ENCODE data around the gene ARSA. TPM values are rescaled to one million over a fixed set of nuclear protein-coding genes. Genes with fewer than 3 reads are reported as not detected.
"Not testable (repeated sequence)": the region's sequence is repeated elsewhere in the genome, so short reads cannot be mapped to it uniquely, and the experiment has no call there.

The ARSA gene
- total RNA-seq, 4 donors from 2014 or later: 33.2 to 51.5 (median 48.0) TPM

DNA sequence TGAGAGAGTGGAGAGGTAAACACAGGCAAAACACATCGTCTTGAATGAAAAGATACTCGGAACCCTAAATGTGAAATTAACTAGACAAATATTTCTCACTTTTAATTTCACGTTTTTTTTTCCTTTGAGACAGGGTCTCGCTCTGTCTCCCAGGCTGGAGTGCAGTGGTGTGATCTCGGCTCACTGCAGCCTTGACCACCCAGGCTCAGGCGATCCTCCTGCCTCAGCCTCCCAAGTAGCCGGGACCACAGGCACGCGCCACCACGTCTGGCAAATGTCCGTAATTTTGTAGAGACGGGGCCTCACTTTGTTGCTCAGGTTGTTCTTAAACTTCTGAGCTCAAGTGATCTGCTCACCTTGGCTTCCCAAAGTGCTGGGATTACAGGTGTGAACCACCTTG lies 37.3 kb upstream of the ARSA start:
- Histone ChIP-seq H3K27ac (no peak overlapping the region), H3K4me1 (no peaks in the 10 kb centered on the region), H3K36me3 (no peaks in the 10 kb centered on the region), H3K27me3 (peaks cover 0 to 6% of the 10 kb centered on the region in 2 donors), H3K9me3 (no peaks in the 10 kb centered on the region), H3K4me3 (no peak overlapping the region)
- 93% methylated on average over 12 of the region's 12 CpGs for WGBS, 2 donors
- TF ChIP-seq POLR2A (IDR thresholded peaks at IDR 0.05) (no peak), EP300 (IDR thresholded peaks at IDR 0.05) (no peak), CTCF (IDR thresholded peaks at IDR 0.05) (no peak)
- DNase-seq (ENCODE audit: low spot score in 2 of 2): no peak

DNA sequence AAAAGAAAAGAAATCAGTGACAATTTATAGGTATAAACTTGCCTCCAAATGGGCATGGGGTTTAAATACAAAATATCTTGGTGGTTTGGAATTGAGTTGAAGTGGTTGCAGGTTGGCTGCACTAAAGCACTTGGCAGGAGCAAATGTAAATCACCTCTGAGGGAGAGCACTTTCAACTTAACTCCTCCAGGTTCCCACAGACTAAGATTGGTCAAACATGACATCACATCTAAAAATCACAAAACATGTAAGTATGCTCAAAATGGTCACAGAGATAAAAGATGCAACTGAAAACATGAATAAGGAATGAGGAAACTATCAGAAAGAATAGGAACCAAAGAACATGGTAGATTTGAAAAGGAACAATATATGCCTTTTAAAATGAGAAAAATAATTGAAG lies 32.4 kb upstream of the ARSA start:
- no peaks in the 10 kb centered on the region for H3K4me1 ChIP-seq
- no peak overlapping the region for H3K27ac ChIP-seq
- DNase-seq (ENCODE audit: low spot score in 2 of 2): no peak
- no peak for TF ChIP-seq POLR2A (IDR thresholded peaks at IDR 0.05)
- TF ChIP-seq CTCF (IDR thresholded peaks at IDR 0.05): no peak
- TF ChIP-seq EP300 (IDR thresholded peaks at IDR 0.05): no peak
- peaks cover 0 to 7% of the 10 kb centered on the region in 2 donors for H3K27me3 ChIP-seq
- H3K9me3 ChIP-seq: no peaks in the 10 kb centered on the region
- no peak overlapping the region for H3K4me3 ChIP-seq
- no peaks in the 10 kb centered on the region for H3K36me3 ChIP-seq

- not testable (repeated sequence) for DNase-seq (ENCODE audit: low spot score in 2 of 2); H3K36me3 ChIP-seq; H3K9me3 ChIP-seq; H3K4me1 ChIP-seq; H3K27me3 ChIP-seq; H3K27ac ChIP-seq; H3K4me3 ChIP-seq
- WGBS, 2 donors: 92 to 94% methylated on average over 7 of the region's 7 CpGs
Observed at GRCh38 chr22:50659711-50660110, 31.8 kb upstream of the ARSA start.

DNA sequence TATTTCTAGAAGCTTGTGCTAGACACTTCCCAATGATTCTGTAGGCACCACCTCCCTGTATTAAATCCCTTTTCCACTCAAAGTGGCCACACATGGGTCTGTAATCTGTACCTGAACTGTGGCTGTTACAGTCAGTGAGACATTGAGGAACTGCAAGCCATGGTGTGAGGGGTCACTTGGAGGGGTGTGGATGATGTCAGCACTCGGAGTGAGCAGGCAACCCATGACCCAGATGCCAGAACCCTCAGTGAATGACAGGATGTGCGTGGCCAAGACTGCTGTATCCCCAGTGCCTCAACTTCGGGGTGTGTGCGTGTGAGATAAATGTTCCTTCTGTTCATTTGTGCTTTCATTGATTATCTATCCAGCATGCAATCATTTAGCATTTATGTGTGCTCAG lies 30.0 kb upstream of the ARSA start:
- no peak for DNase-seq (ENCODE audit: low spot score in 2 of 2)
- no peaks in the 10 kb centered on the region for H3K9me3 ChIP-seq
- 37 to 46% methylated on average over 4 of the region's 4 CpGs for WGBS, 2 donors
- no peaks in the 10 kb centered on the region for H3K4me1 ChIP-seq
- peaks cover 0 to 7% of the 10 kb centered on the region in 2 donors for H3K27me3 ChIP-seq
- no peaks in the 10 kb centered on the region for H3K36me3 ChIP-seq
- H3K27ac ChIP-seq: no peak overlapping the region
- no peak overlapping the region for H3K4me3 ChIP-seq
- TF ChIP-seq POLR2A (IDR thresholded peaks at IDR 0.05) (no peak), CTCF (IDR thresholded peaks at IDR 0.05) (no peak), EP300 (IDR thresholded peaks at IDR 0.05) (no peak)

DNA sequence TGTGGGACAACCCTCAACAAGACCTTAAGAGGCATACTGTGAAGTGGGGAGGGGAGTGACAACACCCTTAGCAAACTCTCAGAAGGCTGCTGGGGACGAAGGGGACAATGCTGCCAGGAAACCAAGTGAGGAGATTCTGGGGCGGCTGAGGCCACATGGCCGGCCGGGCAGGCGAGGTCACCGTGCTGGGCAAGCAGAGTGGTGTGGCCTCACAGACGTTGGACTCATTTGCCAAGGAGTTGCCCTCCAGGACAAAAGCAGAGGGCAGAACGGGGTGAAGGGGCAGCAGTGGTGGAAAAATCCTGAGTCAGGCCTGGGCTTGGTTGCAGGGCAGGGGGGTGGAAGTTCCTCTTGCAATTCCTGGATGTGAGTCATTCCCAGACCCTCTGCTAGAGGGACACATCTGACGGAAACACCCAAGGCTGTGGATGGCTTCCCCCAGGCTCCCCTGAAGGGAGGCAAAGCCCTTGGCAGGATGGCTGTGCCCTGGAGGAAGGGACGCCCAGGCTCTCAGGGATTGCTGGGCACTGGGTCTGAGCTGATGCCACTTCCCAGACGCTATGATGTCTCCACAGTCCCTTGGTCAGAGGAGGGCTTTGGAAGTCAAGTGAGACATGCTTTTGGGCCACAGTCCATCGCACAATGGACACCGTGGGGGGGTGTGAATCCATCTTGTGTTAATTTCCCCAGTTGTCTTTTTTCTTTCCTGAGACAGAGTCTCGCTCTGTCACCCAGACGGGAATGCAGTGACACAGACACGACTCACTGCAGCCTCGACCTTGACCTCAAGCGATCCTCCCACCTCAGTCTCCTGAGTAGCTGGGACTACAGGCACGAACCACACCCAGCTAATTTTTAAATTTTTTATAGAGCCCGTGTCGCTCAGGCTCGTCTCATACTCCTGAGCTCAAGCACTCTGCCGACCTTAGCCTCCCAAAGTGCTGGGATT lies 28.4 kb upstream of the ARSA start:
- Histone ChIP-seq H3K27ac (peak overlapping the region in 1 of 4 donors; percentile 4), H3K4me1 (no peaks in the 10 kb centered on the region), H3K4me3 (no peak overlapping the region), H3K27me3 (peaks cover 0 to 7% of the 10 kb centered on the region in 2 donors), H3K36me3 (no peaks in the 10 kb centered on the region), H3K9me3 (no peaks in the 10 kb centered on the region)
- WGBS, 2 donors: 55 to 57% methylated on average over 20 to 23 of the region's 23 CpGs
- TF ChIP-seq POLR2A (IDR thresholded peaks at IDR 0.05) (no peak), EP300 (IDR thresholded peaks at IDR 0.05) (peak in 1 of 2 donors; percentile 47)
- DNase-seq (ENCODE audit: low spot score in 2 of 2): no peak

- H3K4me1 ChIP-seq; DNase-seq (ENCODE audit: low spot score in 2 of 2); H3K4me3 ChIP-seq; H3K27me3 ChIP-seq; H3K9me3 ChIP-seq; H3K27ac ChIP-seq; H3K36me3 ChIP-seq: not testable (repeated sequence)
- 83 to 84% methylated on average over 6 of the region's 6 CpGs for WGBS, 2 donors
Observed at GRCh38 chr22:50654664-50655063, 26.7 kb upstream of the ARSA start.
